NCI-H1436 (cell line): Measurements from ENCODE around the gene SETBP1.

Experiments
- DNase-seq: peaks from one replicate; lab custom pipeline; 2025; lab: John Stamatoyannopoulos, UW

The SETBP1 gene

GRCh38 chr18:45024357-45025088, 343.8 kb downstream of the SETBP1 start:
- DNase-seq, result no peak

GRCh38 chr18:45025089-45025450, 344.4 kb downstream of the SETBP1 start:
- no peak for DNase-seq

- DNase-seq, result no peak
Observed at GRCh38 chr18:45026162-45026561, 345.5 kb downstream of the SETBP1 start.

GRCh38 chr18:45034179-45034578, 353.5 kb downstream of the SETBP1 start:
- DNase-seq, result no peak

- DNase-seq, result no peak
Observed at GRCh38 chr18:45037618-45038017, 356.9 kb downstream of the SETBP1 start.

- DNase-seq, result no peak
Observed at GRCh38 chr18:45039376-45039775, 358.7 kb downstream of the SETBP1 start.

GRCh38 chr18:45040879-45041278, 360.2 kb downstream of the SETBP1 start:
- no peak for DNase-seq

- DNase-seq, result no peak
Observed at GRCh38 chr18:45044787-45045186, 364.1 kb downstream of the SETBP1 start.

GRCh38 chr18:45046228-45046627, 365.5 kb downstream of the SETBP1 start:
- DNase-seq, result no peak

GRCh38 chr18:45046961-45047360, 366.3 kb downstream of the SETBP1 start:
- DNase-seq, result no peak

GRCh38 chr18:45049578-45050319, 369.1 kb downstream of the SETBP1 start:
- DNase-seq, result no peak

GRCh38 chr18:45050712-45051601, 370.3 kb downstream of the SETBP1 start:
- no peak for DNase-seq

- DNase-seq, result no peak
Observed at GRCh38 chr18:45054636-45055035, 373.9 kb downstream of the SETBP1 start.

GRCh38 chr18:45055811-45056210, 375.1 kb downstream of the SETBP1 start:
- DNase-seq, result no peak

- no peak for DNase-seq
Observed at GRCh38 chr18:45056926-45057325, 376.2 kb downstream of the SETBP1 start.

- DNase-seq, result no peak
Observed at GRCh38 chr18:45057955-45058600, 377.4 kb downstream of the SETBP1 start.

- DNase-seq, result no peak
Observed at GRCh38 chr18:45059695-45060094, 379.0 kb downstream of the SETBP1 start.

GRCh38 chr18:45060102-45060501, 379.4 kb downstream of the SETBP1 start:
- no peak for DNase-seq

GRCh38 chr18:45061359-45061758, 380.7 kb downstream of the SETBP1 start:
- no peak for DNase-seq

GRCh38 chr18:45063246-45064038, 382.8 kb downstream of the SETBP1 start:
- no peak for DNase-seq

GRCh38 chr18:45066210-45066609, 385.5 kb downstream of the SETBP1 start:
- no peak for DNase-seq
